ENCODE results near the gene IDH2. TPM values are rescaled to one million over a fixed set of nuclear protein-coding genes. Genes with fewer than 3 reads are reported as not detected.

Gene IDH2
- total RNA-seq, 1 donor from 2014 or later = 93.1 TPM

- Histone ChIP-seq H3K4me2 (no peak overlapping the region), H3K4me1 (peaks cover 13% of the 10 kb centered on the region), H3K27ac (no peak overlapping the region), H3K79me2 (ENCODE audit: low read depth) (no peaks in the 10 kb centered on the region), H3K4me3 (no peak overlapping the region), H3F3A (ENCODE audit: low read depth) (no peaks in the 10 kb centered on the region), H3K9ac (no peak overlapping the region), H4K20me1 (ENCODE audit: low read depth) (no peaks in the 10 kb centered on the region), H2AFZ (replicated peaks) (no peak overlapping the region), H3K27me3 (no peaks in the 10 kb centered on the region), H3K36me3 (no peaks in the 10 kb centered on the region), H3K9me3 (ENCODE audit: low read depth) (no peaks in the 10 kb centered on the region)
- H3K27me3 Mint-ChIP-seq (ENCODE audit: insufficient read depth, low read depth) = peaks cover 11% of the 10 kb centered on the region
- TF ChIP-seq EZH2phosphoT487 (IDR thresholded peaks at IDR 0.05) (no peak), EZH2 (IDR thresholded peaks at IDR 0.05) (no peak), CTCF (IDR thresholded peaks at IDR 0.05) (no peak)
- H3K36me3 Mint-ChIP-seq = no peaks in the 10 kb centered on the region
- no peak for DNase-seq (ENCODE audit: low spot score)
- H3K4me1 Mint-ChIP-seq = peaks cover 14% of the 10 kb centered on the region
- no peak overlapping the region for H3K27ac Mint-ChIP-seq
- H3K9me3 Mint-ChIP-seq = no peaks in the 10 kb centered on the region
- H3K4me3 Mint-ChIP-seq = no peak overlapping the region
These were observed 28.0 kb upstream of the IDH2 start for GRCh38 chr15:90130291-90130690.

- H3K4me1 Mint-ChIP-seq = peaks cover 11% of the 10 kb centered on the region
- H3K27ac Mint-ChIP-seq = peak overlapping the region; percentile 28
- no peaks in the 10 kb centered on the region for H3K27me3 ChIP-seq
- H4K20me1 ChIP-seq (ENCODE audit: low read depth) = no peaks in the 10 kb centered on the region
- no peak overlapping the region for H3K9ac ChIP-seq
- peak; percentile 77 for DNase-seq (ENCODE audit: low spot score)
- H3K36me3 ChIP-seq = no peaks in the 10 kb centered on the region
- H3K79me2 ChIP-seq (ENCODE audit: low read depth) = no peaks in the 10 kb centered on the region
- H3K4me3 ChIP-seq = peak overlapping the region; percentile 2
- peaks cover 13% of the 10 kb centered on the region for H3K4me1 ChIP-seq
- H3K4me2 ChIP-seq = peak overlapping the region; percentile 69
- no peak overlapping the region for H3K4me3 Mint-ChIP-seq
- H3K27ac ChIP-seq = no peak overlapping the region
- no peaks in the 10 kb centered on the region for H3K9me3 Mint-ChIP-seq
- H3K36me3 Mint-ChIP-seq = no peaks in the 10 kb centered on the region
- TF ChIP-seq EZH2phosphoT487 (IDR thresholded peaks at IDR 0.05) (no peak), EZH2 (IDR thresholded peaks at IDR 0.05) (no peak), CTCF (IDR thresholded peaks at IDR 0.05) (no peak)
- no peaks in the 10 kb centered on the region for H3F3A ChIP-seq (ENCODE audit: low read depth)
- peak overlapping the region; percentile 97 for H2AFZ ChIP-seq (replicated peaks)
- H3K27me3 Mint-ChIP-seq (ENCODE audit: insufficient read depth, low read depth) = peaks cover 2% of the 10 kb centered on the region
- no peaks in the 10 kb centered on the region for H3K9me3 ChIP-seq (ENCODE audit: low read depth)
These were observed 24.5 kb upstream of the IDH2 start for GRCh38 chr15:90126596-90127435.

- H3K27me3 ChIP-seq = no peaks in the 10 kb centered on the region
- no peak overlapping the region for H3K4me3 Mint-ChIP-seq
- no peaks in the 10 kb centered on the region for H3K27me3 Mint-ChIP-seq (ENCODE audit: insufficient read depth, low read depth)
- no peak overlapping the region for H3K4me3 ChIP-seq
- peak overlapping the region; percentile 69 for H3K4me2 ChIP-seq
- no peaks in the 10 kb centered on the region for H3K36me3 ChIP-seq
- no peak overlapping the region for H3K9ac ChIP-seq
- no peak overlapping the region for H3K27ac ChIP-seq
- no peaks in the 10 kb centered on the region for H3K79me2 ChIP-seq (ENCODE audit: low read depth)
- TF ChIP-seq EZH2phosphoT487 (IDR thresholded peaks at IDR 0.05) = no peak
- TF ChIP-seq CTCF (IDR thresholded peaks at IDR 0.05) = no peak
- no peak for TF ChIP-seq EZH2 (IDR thresholded peaks at IDR 0.05)
- DNase-seq (ENCODE audit: low spot score) = no peak
- no peaks in the 10 kb centered on the region for H4K20me1 ChIP-seq (ENCODE audit: low read depth)
- no peak overlapping the region for H3K27ac Mint-ChIP-seq
- H3K9me3 Mint-ChIP-seq = no peaks in the 10 kb centered on the region
- H3F3A ChIP-seq (ENCODE audit: low read depth) = no peaks in the 10 kb centered on the region
- peaks cover 13% of the 10 kb centered on the region for H3K4me1 ChIP-seq
- H3K4me1 Mint-ChIP-seq = peaks cover 11% of the 10 kb centered on the region
- no peak overlapping the region for H2AFZ ChIP-seq (replicated peaks)
- H3K9me3 ChIP-seq (ENCODE audit: low read depth) = no peaks in the 10 kb centered on the region
- no peaks in the 10 kb centered on the region for H3K36me3 Mint-ChIP-seq
These were observed 23.8 kb upstream of the IDH2 start for GRCh38 chr15:90126022-90126421.

All from neural progenitor cell (in vitro differentiated cells).